Measurements from ENCODE around the gene ALX4.

ALX4 gene

GRCh38 chr11:44343778-44344422 is 34.0 kb upstream of the ALX4 start:
- FAIRE-seq (no peak), DNase-seq (ENCODE audit: insufficient read length, low spot score) (no peak)
- TF ChIP-seq POLR2A (IDR thresholded peaks at IDR 0.05; ENCODE audit: low read depth, low read length) = no peak

- FAIRE-seq (no peak), DNase-seq (ENCODE audit: insufficient read length, low spot score) (no peak)
- TF ChIP-seq POLR2A (IDR thresholded peaks at IDR 0.05; ENCODE audit: low read depth, low read length) = no peak
Observed at GRCh38 chr11:44342616-44343015, 32.7 kb upstream of the ALX4 start.

GRCh38 chr11:44340656-44341055 is 30.7 kb upstream of the ALX4 start:
- FAIRE-seq (no peak), DNase-seq (ENCODE audit: insufficient read length, low spot score) (no peak)
- TF ChIP-seq POLR2A (IDR thresholded peaks at IDR 0.05; ENCODE audit: low read depth, low read length) = no peak

GRCh38 chr11:44339530-44339883 is 29.6 kb upstream of the ALX4 start:
- FAIRE-seq = no peak
- DNase-seq (ENCODE audit: insufficient read length, low spot score) = no peak
- no peak for TF ChIP-seq POLR2A (IDR thresholded peaks at IDR 0.05; ENCODE audit: low read depth, low read length)

GRCh38 chr11:44338698-44339529 is 29.0 kb upstream of the ALX4 start:
- FAIRE-seq = no peak
- TF ChIP-seq POLR2A (IDR thresholded peaks at IDR 0.05; ENCODE audit: low read depth, low read length) = no peak
- DNase-seq (ENCODE audit: insufficient read length, low spot score) = no peak

GRCh38 chr11:44338026-44338425 is 28.1 kb upstream of the ALX4 start:
- no peak for DNase-seq (ENCODE audit: insufficient read length, low spot score)
- no peak for FAIRE-seq
- no peak for TF ChIP-seq POLR2A (IDR thresholded peaks at IDR 0.05; ENCODE audit: low read depth, low read length)

- no peak for FAIRE-seq
- no peak for TF ChIP-seq POLR2A (IDR thresholded peaks at IDR 0.05; ENCODE audit: low read depth, low read length)
- no peak for DNase-seq (ENCODE audit: insufficient read length, low spot score)
Observed at GRCh38 chr11:44335919-44336318, 26.0 kb upstream of the ALX4 start.

- no peak for FAIRE-seq
- TF ChIP-seq POLR2A (IDR thresholded peaks at IDR 0.05; ENCODE audit: low read depth, low read length) = no peak
- DNase-seq (ENCODE audit: insufficient read length, low spot score) = no peak
Observed at GRCh38 chr11:44335052-44335760, 25.3 kb upstream of the ALX4 start.

- no peak for TF ChIP-seq POLR2A (IDR thresholded peaks at IDR 0.05; ENCODE audit: low read depth, low read length)
- DNase-seq (ENCODE audit: insufficient read length, low spot score) (no peak), FAIRE-seq (no peak)
Observed at GRCh38 chr11:44334356-44335004, 24.5 kb upstream of the ALX4 start.

- peak; percentile 15 for FAIRE-seq
- TF ChIP-seq POLR2A (IDR thresholded peaks at IDR 0.05; ENCODE audit: low read depth, low read length) = no peak
- no peak for DNase-seq (ENCODE audit: insufficient read length, low spot score)
Observed at GRCh38 chr11:44333271-44334218, 23.6 kb upstream of the ALX4 start.

- FAIRE-seq (no peak), DNase-seq (ENCODE audit: insufficient read length, low spot score) (no peak)
- TF ChIP-seq POLR2A (IDR thresholded peaks at IDR 0.05; ENCODE audit: low read depth, low read length) = no peak
Observed at GRCh38 chr11:44332665-44333064, 22.7 kb upstream of the ALX4 start.

GRCh38 chr11:44329472-44330230 is 19.7 kb upstream of the ALX4 start:
- TF ChIP-seq POLR2A (IDR thresholded peaks at IDR 0.05; ENCODE audit: low read depth, low read length) = no peak
- DNase-seq (ENCODE audit: insufficient read length, low spot score) (no peak), FAIRE-seq (no peak)

Data from H54 (cell line).